Left renal cortex interstitium (tissue), 4 donors: ENCODE data around the gene CSTPP1. TPM values are rescaled to one million over a fixed set of nuclear protein-coding genes. Genes with fewer than 3 reads are reported as not detected.
"Not testable (repeated sequence)": the region's sequence is repeated elsewhere in the genome, so short reads cannot be mapped to it uniquely, and the experiment has no call there.

Experiments used
- DNase-seq, 4 donors: peaks; one replicate each; pipeline ENCODE4 v3.0.0-alpha.2; 2013; ENCODE audit warnings: low read depth in 4 of 4, low spot score in 2 of 4, missing footprints in 1 of 4
- polyA plus RNA-seq, 4 donors: library from polyadenylated mRNA; unstranded; fragments of 120-200 nt; gene quantifications; one replicate each; pipeline ENCODE4 v1.2.1, GENCODE V29; 2013; ENCODE audit not compliant: insufficient read length in 4 of 4

The CSTPP1 gene
- polyA plus RNA-seq, 4 donors = 54.3 to 60.4 (median 57.0) TPM

GRCh38 chr11:47118958-47119688 is 182.6 kb downstream of the CSTPP1 start:
- not testable (repeated sequence) for DNase-seq

GRCh38 chr11:47121056-47121455 is 184.5 kb downstream of the CSTPP1 start:
- DNase-seq = no peak

- no peak for DNase-seq
Observed at GRCh38 chr11:47121731-47122130, 185.2 kb downstream of the CSTPP1 start.

GRCh38 chr11:47123094-47123493 is 186.5 kb downstream of the CSTPP1 start:
- DNase-seq = no peak

- DNase-seq = no peak
Observed at GRCh38 chr11:47124675-47125074, 188.1 kb downstream of the CSTPP1 start.

GRCh38 chr11:47125083-47125482 is 188.5 kb downstream of the CSTPP1 start:
- DNase-seq = no peak

- DNase-seq = no peak
Observed at GRCh38 chr11:47127213-47127612, 190.7 kb downstream of the CSTPP1 start.

GRCh38 chr11:47130543-47130942 is 194.0 kb downstream of the CSTPP1 start:
- DNase-seq = no peak

GRCh38 chr11:47131136-47131535 is 194.6 kb downstream of the CSTPP1 start:
- no peak for DNase-seq

- no peak for DNase-seq
Observed at GRCh38 chr11:47132490-47132889, 195.9 kb downstream of the CSTPP1 start.

- no peak for DNase-seq
Observed at GRCh38 chr11:47132981-47133380, 196.4 kb downstream of the CSTPP1 start.

GRCh38 chr11:47136327-47136726 is 199.8 kb downstream of the CSTPP1 start:
- no peak for DNase-seq

GRCh38 chr11:47136921-47137320 is 200.4 kb downstream of the CSTPP1 start:
- no peak for DNase-seq

- no peak for DNase-seq
Observed at GRCh38 chr11:47137476-47137875, 200.9 kb downstream of the CSTPP1 start.

- no peak for DNase-seq
Observed at GRCh38 chr11:47139878-47140277, 203.3 kb downstream of the CSTPP1 start.

GRCh38 chr11:47143322-47143721 is 206.8 kb downstream of the CSTPP1 start:
- no peak for DNase-seq

GRCh38 chr11:47144541-47144940 is 208.0 kb downstream of the CSTPP1 start:
- DNase-seq = no peak

GRCh38 chr11:47147250-47147649 is 210.7 kb downstream of the CSTPP1 start:
- no peak for DNase-seq

GRCh38 chr11:47147681-47148080 is 211.1 kb downstream of the CSTPP1 start:
- DNase-seq = no peak

GRCh38 chr11:47148270-47148669 is 211.7 kb downstream of the CSTPP1 start:
- no peak for DNase-seq

- no peak for DNase-seq
Observed at GRCh38 chr11:47148903-47149531, 212.5 kb downstream of the CSTPP1 start.

- DNase-seq = no peak
Observed at GRCh38 chr11:47149782-47150181, 213.2 kb downstream of the CSTPP1 start.
